ENCODE measurements around the gene GABRB1. TPM values are rescaled to one million over a fixed set of nuclear protein-coding genes. Genes with fewer than 3 reads are reported as not detected.

Gene GABRB1
- polyA plus RNA-seq, 3 donors, result not detected

DNA sequence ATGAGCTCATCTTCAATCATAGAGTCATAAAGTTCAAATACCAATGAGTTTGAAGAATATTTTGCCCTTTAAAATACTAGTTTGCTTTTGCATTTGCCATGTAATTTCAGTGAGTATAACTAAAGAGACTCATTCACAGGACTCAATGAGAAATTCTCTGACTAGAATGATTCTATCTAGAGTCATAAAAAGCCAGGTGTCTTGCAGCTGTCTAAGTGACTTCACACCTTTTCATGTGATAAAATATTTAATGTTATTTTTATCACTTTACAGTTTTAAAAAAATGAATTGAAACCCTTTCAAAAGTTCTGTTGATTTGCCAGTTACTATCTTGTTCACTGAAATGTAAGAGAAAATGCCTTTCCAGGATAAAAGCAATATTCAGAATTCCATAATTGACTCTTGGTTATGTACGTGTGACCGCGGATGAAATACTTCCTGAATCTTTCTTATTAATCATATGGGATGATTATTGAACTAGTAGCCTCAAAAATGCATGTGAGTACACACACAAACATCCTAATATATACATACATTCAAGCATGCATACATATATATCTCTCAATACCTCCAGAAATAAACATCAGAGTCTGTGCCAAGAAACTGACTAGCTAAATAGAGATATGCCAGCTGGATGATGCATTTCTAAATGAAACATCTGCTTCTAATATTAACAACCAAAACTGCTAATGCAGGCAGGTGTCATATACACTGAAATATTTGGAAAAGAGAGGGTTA, 87.0 kb downstream of the GABRB1 start:
- DNase-seq, result no peak
- Histone ChIP-seq H3K27ac (ENCODE audit: low read depth in 1 of 2, low read length in 2 of 2) (no peak overlapping the region), H3K36me3 (replicated peaks in 1 of 2; ENCODE audit: control insufficient read depth in 1 of 2, insufficient read depth in 2 of 2, low read length in 2 of 2) (no peaks in the 10 kb centered on the region), H2AFZ (ENCODE audit: insufficient read depth, low read depth, low read length, poor library complexity, severe bottlenecking) (no peak overlapping the region), H3K27me3 (ENCODE audit: control insufficient read depth in 2 of 2, insufficient read depth in 2 of 2, low read length in 2 of 2) (peaks cover 2 to 5% of the 10 kb centered on the region in 2 donors), H3K79me2 (ENCODE audit: insufficient read depth, low read length) (no peaks in the 10 kb centered on the region), H3K9ac (ENCODE audit: insufficient read depth, low read length, poor library complexity, severe bottlenecking) (no peak overlapping the region), H3K4me2 (replicated peaks; ENCODE audit: extremely low read depth, low read length, poor library complexity, severe bottlenecking) (no peak overlapping the region), H3K4me3 (replicated peaks in 1 of 3; ENCODE audit: low read depth in 2 of 3, low read length in 3 of 3) (no peak overlapping the region), H4K20me1 (ENCODE audit: insufficient read depth, low read length) (no peaks in the 10 kb centered on the region), H3K9me3 (replicated peaks in 1 of 2; ENCODE audit: control insufficient read depth in 1 of 2, insufficient read depth in 1 of 2, low read length in 2 of 2) (no peaks in the 10 kb centered on the region), H3K4me1 (ENCODE audit: control insufficient read depth in 1 of 2, insufficient read depth in 2 of 2, low read length in 2 of 2) (peaks cover 0 to 4% of the 10 kb centered on the region in 2 donors)
- H3K27ac Mint-ChIP-seq, result no peak overlapping the region
- peaks cover 0 to 3% (median 0%) of the 10 kb centered on the region in 7 donors for H3K9me3 Mint-ChIP-seq
- intact Hi-C loops (cut with micrococcal nuclease), result no loop called here
- WGBS (ENCODE audit: insufficient coverage), result no CpG with 5 or more reads among the region's 3 CpGs
- TF ChIP-seq CTCF (IDR thresholded peaks at IDR 0.05), result no peak
- no peak overlapping the region for H3K4me3 Mint-ChIP-seq
- H3K36me3 Mint-ChIP-seq, result no peaks in the 10 kb centered on the region
- peaks cover 2 to 7% (median 6%) of the 10 kb centered on the region in 3 donors for H3K27me3 Mint-ChIP-seq (ENCODE audit: low read depth in 3 of 3)
- H3K4me1 Mint-ChIP-seq, result peaks cover 9% of the 10 kb centered on the region

- no peaks in the 10 kb centered on the region for H4K20me1 ChIP-seq (ENCODE audit: insufficient read depth, low read length)
- H3K36me3 Mint-ChIP-seq, result no peaks in the 10 kb centered on the region
- no peak overlapping the region for H3K27ac Mint-ChIP-seq
- TF ChIP-seq CTCF (IDR thresholded peaks at IDR 0.05), result no peak
- no peaks in the 10 kb centered on the region for H3K36me3 ChIP-seq (replicated peaks in 1 of 2; ENCODE audit: control insufficient read depth in 1 of 2, insufficient read depth in 2 of 2, low read length in 2 of 2)
- H3K9me3 Mint-ChIP-seq, result peaks cover 0 to 3% (median 0%) of the 10 kb centered on the region in 7 donors
- 71% methylated on average over 1 of the region's 1 CpG for WGBS (ENCODE audit: insufficient coverage)
- peaks cover 0 to 4% of the 10 kb centered on the region in 2 donors for H3K4me1 ChIP-seq (ENCODE audit: control insufficient read depth in 1 of 2, insufficient read depth in 2 of 2, low read length in 2 of 2)
- no peak overlapping the region for H3K4me3 ChIP-seq (replicated peaks in 1 of 3; ENCODE audit: low read depth in 2 of 3, low read length in 3 of 3)
- peaks cover 3 to 7% (median 4%) of the 10 kb centered on the region in 3 donors for H3K27me3 Mint-ChIP-seq (ENCODE audit: low read depth in 3 of 3)
- no peak overlapping the region for H3K4me2 ChIP-seq (replicated peaks; ENCODE audit: extremely low read depth, low read length, poor library complexity, severe bottlenecking)
- no peaks in the 10 kb centered on the region for H3K9me3 ChIP-seq (replicated peaks in 1 of 2; ENCODE audit: control insufficient read depth in 1 of 2, insufficient read depth in 1 of 2, low read length in 2 of 2)
- H3K27ac ChIP-seq (ENCODE audit: low read depth in 1 of 2, low read length in 2 of 2), result no peak overlapping the region
- H3K9ac ChIP-seq (ENCODE audit: insufficient read depth, low read length, poor library complexity, severe bottlenecking), result no peak overlapping the region
- H2AFZ ChIP-seq (ENCODE audit: insufficient read depth, low read depth, low read length, poor library complexity, severe bottlenecking), result no peak overlapping the region
- peaks cover 9% of the 10 kb centered on the region for H3K4me1 Mint-ChIP-seq
- no peaks in the 10 kb centered on the region for H3K79me2 ChIP-seq (ENCODE audit: insufficient read depth, low read length)
- H3K27me3 ChIP-seq (ENCODE audit: control insufficient read depth in 2 of 2, insufficient read depth in 2 of 2, low read length in 2 of 2), result peaks cover 2 to 5% of the 10 kb centered on the region in 2 donors
- intact Hi-C loops (cut with micrococcal nuclease), result no loop called here
- no peak overlapping the region for H3K4me3 Mint-ChIP-seq
- DNase-seq, result no peak
Measured at GRCh38 chr4:47120783-47121182, 89.4 kb downstream of the GABRB1 start.
